Measurements from ENCODE around the gene CNPPD1.
A peak's percentile ranks its signal among the peaks of the same experiment; 100 is the strongest.
"Not testable (repeated sequence)": the region's sequence is repeated elsewhere in the genome, so short reads cannot be mapped to it uniquely, and the experiment has no call there.

Gene CNPPD1

GRCh38 chr2:219207884-219208740 lies 31.4 kb upstream of the CNPPD1 start:
- DNase-seq (ENCODE audit: low read depth), result no peak

GRCh38 chr2:219207134-219207883 lies 30.6 kb upstream of the CNPPD1 start:
- no peak for DNase-seq (ENCODE audit: low read depth)

GRCh38 chr2:219206328-219207133 lies 29.8 kb upstream of the CNPPD1 start, which contains the start of gene ZFAND2B:
Gene ZFAND2B, plus strand, starts transcription at chr2:219206782. Its CDS starts 206 bp downstream, at chr2:219206988.
- peak; percentile 92 for DNase-seq (ENCODE audit: low read depth)

GRCh38 chr2:219205981-219206327 lies 29.2 kb upstream of the CNPPD1 start:
- DNase-seq (ENCODE audit: low read depth), result no peak

GRCh38 chr2:219205165-219205538 lies 28.4 kb upstream of the CNPPD1 start:
- DNase-seq (ENCODE audit: low read depth), result no peak

GRCh38 chr2:219204425-219205164 lies 27.9 kb upstream of the CNPPD1 start:
- no peak for DNase-seq (ENCODE audit: low read depth)

- not testable (repeated sequence) for DNase-seq (ENCODE audit: low read depth)
Observed at GRCh38 chr2:219201331-219201730, 24.6 kb upstream of the CNPPD1 start.

GRCh38 chr2:219200502-219201326 lies 24.0 kb upstream of the CNPPD1 start:
- not testable (repeated sequence) for DNase-seq (ENCODE audit: low read depth)

- DNase-seq (ENCODE audit: low read depth), result no peak
Observed at GRCh38 chr2:219199470-219200211, 22.9 kb upstream of the CNPPD1 start.

GRCh38 chr2:219198974-219199373 lies 22.2 kb upstream of the CNPPD1 start:
- DNase-seq (ENCODE audit: low read depth), result no peak

- DNase-seq (ENCODE audit: low read depth), result no peak
Observed at GRCh38 chr2:219197388-219197787, 20.7 kb upstream of the CNPPD1 start.

GRCh38 chr2:219186754-219187456 lies 10.2 kb upstream of the CNPPD1 start:
- no peak for DNase-seq (ENCODE audit: low read depth)

- DNase-seq (ENCODE audit: low read depth), result no peak
Observed at GRCh38 chr2:219184121-219184520, 7.4 kb upstream of the CNPPD1 start.

GRCh38 chr2:219183151-219183772 lies 6.5 kb upstream of the CNPPD1 start:
- no peak for DNase-seq (ENCODE audit: low read depth)

GRCh38 chr2:219182331-219183150 lies 5.8 kb upstream of the CNPPD1 start:
- no peak for DNase-seq (ENCODE audit: low read depth)

GRCh38 chr2:219181531-219181930 lies 4.8 kb upstream of the CNPPD1 start:
- no peak for DNase-seq (ENCODE audit: low read depth)

GRCh38 chr2:219180961-219181360 lies 4.2 kb upstream of the CNPPD1 start:
- no peak for DNase-seq (ENCODE audit: low read depth)
